CD4-positive, alpha-beta T cell (primary cell): ENCODE measurements around the gene PTPRN2. TPM values are rescaled to one million over a fixed set of nuclear protein-coding genes. Genes with fewer than 3 reads are reported as not detected.
A peak's percentile ranks its signal among the peaks of the same experiment; 100 is the strongest.

Source experiments
- ATAC-seq: fragments of 200-7000 bp; cut with Tn5 transposase; one replicate; pipeline ENCODE4 v1.10.0; 2022; ENCODE audit warnings: mild to moderate bottlenecking; ENCODE audit not compliant: poor library complexity
- CTCF ChIA-PET: fragments of 350-600 bp; sonication (Branson Sonifier 250); formaldehyde crosslinking; loops from one replicate; lab custom pipeline; 2021; ENCODE audit warnings: antibody characterized with exemption, inconsistent platforms; lab: Charles Lee
- POLR2A ChIA-PET: fragments of 350-600 bp; sonication (Branson Sonifier 250); formaldehyde crosslinking; loops from one replicate; lab custom pipeline; 2021; ENCODE audit warnings: antibody characterized with exemption, inconsistent platforms; lab: Charles Lee
- DNase-seq, 14 experiments: peaks; one replicate each; pipeline ENCODE4 v3.0.0-alpha.2; 2013 to 2020; ENCODE audit warnings: mixed read lengths in 2 of 14
- H3K27ac ChIP-seq, 2 donors: one replicate each; pipeline versions ENCODE4 v1.5.1 to v1.7.0; 2013; ENCODE audit warnings: low read length in 2 of 2, low read depth in 1 of 2, mild to moderate bottlenecking in 1 of 2
- H3K27me3 ChIP-seq, 2 experiments: 1 replicate in 1 of 2; 2 replicates in 1 of 2; pipeline versions ENCODE4 v1.6.1 to v1.7.0; 2013; ENCODE audit warnings: low read length in 2 of 2, control low read depth in 1 of 2, mild to moderate bottlenecking in 1 of 2, moderate library complexity in 1 of 2; ENCODE audit not compliant: insufficient read depth in 2 of 2, control insufficient read depth in 1 of 2
- H3K36me3 ChIP-seq: one replicate; pipeline ENCODE4 v1.6.1; 2013; ENCODE audit warnings: low read length, control low read depth; ENCODE audit not compliant: insufficient read depth
- H3K4me1 ChIP-seq: one replicate; pipeline ENCODE4 v1.6.1; 2013; ENCODE audit warnings: low read length, control low read depth; ENCODE audit not compliant: insufficient read depth
- H3K4me3 ChIP-seq: one replicate; pipeline ENCODE4 v1.5.1; 2013; ENCODE audit warnings: mild to moderate bottlenecking, low read length, moderate library complexity
- H3K9me3 ChIP-seq, 2 experiments: 1 replicate in 1 of 2; 2 replicates in 1 of 2; pipeline versions ENCODE4 v1.6.1 to v1.7.0; 2013; ENCODE audit warnings: low read length in 2 of 2, mild to moderate bottlenecking in 2 of 2, control low read depth in 1 of 2, moderate library complexity in 1 of 2; ENCODE audit not compliant: control insufficient read depth in 1 of 2, insufficient read depth in 1 of 2
- H3K27ac Mint-ChIP-seq: one replicate; pipeline ENCODE4 v1.8.0; 2020; ENCODE audit warnings: mixed read lengths
- H3K27me3 Mint-ChIP-seq: one replicate; pipeline ENCODE4 v1.8.0; 2021; ENCODE audit warnings: mixed read lengths
- H3K36me3 Mint-ChIP-seq: one replicate; pipeline ENCODE4 v1.8.0; 2021; ENCODE audit warnings: low read depth, mixed read lengths
- H3K4me1 Mint-ChIP-seq: one replicate; pipeline ENCODE4 v1.8.0; 2021; ENCODE audit warnings: low read depth, mixed read lengths
- H3K4me3 Mint-ChIP-seq: one replicate; pipeline ENCODE4 v1.8.0; 2020; ENCODE audit warnings: mild to moderate bottlenecking, mixed read lengths
- H3K9me3 Mint-ChIP-seq: one replicate; pipeline ENCODE4 v1.8.0; 2020; ENCODE audit warnings: mixed read lengths
- CTCF ChIP-seq: fragments of 200-600 bp; IDR thresholded peaks from one replicate; pipeline ENCODE4 v1.8.0; 2022; ENCODE audit warnings: antibody characterized with exemption, mild to moderate bottlenecking
- intact Hi-C, 2 experiments: fragments of 100-400 bp; cut with DNase I in 1 of 2; cut with micrococcal nuclease in 1 of 2; formaldehyde crosslinking; loops; one replicate each; pipeline versions ENCODE4 v1.15.1 to v1.9.0; 2023 to 2025; cut with DNase I, micrococcal nuclease
- total RNA-seq, 174 experiments: library from RNA in 2 of 174; stranded (reverse) in 2 of 174; gene quantifications; one replicate each; pipeline ENCODE4 v1.2.3 and lab custom pipeline; 2021 to 2026

The PTPRN2 gene
- total RNA-seq, 2 experiments from 2014 or later: 0.34 to 0.44 TPM

DNA sequence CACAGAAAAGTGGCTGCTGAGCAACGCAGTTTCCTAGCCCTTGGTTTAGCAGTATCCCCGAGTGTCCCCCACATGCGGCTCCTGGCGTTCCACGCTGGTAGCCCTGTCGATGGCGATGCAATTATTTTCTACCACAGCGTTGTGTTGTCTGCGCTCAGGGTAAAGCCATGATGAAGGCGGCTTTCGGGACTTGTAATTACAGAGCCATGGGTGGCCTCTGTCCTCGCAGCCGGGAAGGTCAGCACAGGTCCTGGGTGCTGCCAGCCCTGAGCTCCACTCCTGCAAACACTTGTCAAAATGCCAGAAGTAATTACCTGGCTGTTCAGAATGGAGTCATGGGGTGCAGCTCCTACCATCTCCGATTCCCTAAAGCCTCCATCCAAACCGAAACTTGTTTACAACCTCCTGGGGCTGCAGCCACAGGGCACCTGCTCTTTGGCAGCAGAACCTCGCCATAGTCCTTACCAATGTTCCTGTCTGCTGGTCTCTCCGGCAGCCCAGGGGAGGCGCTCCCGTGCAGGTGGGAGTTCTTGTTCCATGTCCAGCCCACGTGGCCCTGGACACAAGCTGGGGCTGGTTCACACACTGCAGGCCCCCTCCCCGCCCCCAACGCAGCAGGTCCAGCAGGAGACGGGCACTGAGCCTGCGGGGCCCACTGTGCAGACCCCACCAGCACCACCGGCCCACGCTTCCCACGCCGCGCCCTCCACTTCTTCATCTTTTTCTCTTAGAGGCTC lies 512.6 kb downstream of the PTPRN2 start:
- no peaks in the 10 kb centered on the region for H3K36me3 ChIP-seq
- Mint-ChIP-seq H3K4me3 (no peak overlapping the region), H3K27ac (no peak overlapping the region), H3K36me3 (no peaks in the 10 kb centered on the region), H3K4me1 (no peaks in the 10 kb centered on the region), H3K27me3 (peaks cover 6% of the 10 kb centered on the region), H3K9me3 (peaks cover 2% of the 10 kb centered on the region)
- no peak overlapping the region for H3K27ac ChIP-seq
- intact Hi-C loops: no loop called here
- POLR2A ChIA-PET: no interaction called here
- DNase-seq (no peak), ATAC-seq (no peak)
- no peaks in the 10 kb centered on the region for H3K27me3 ChIP-seq
- H3K9me3 ChIP-seq: peaks cover 0 to 53% of the 10 kb centered on the region in 2 experiments
- no peak for TF ChIP-seq CTCF
- CTCF ChIA-PET: no interaction called here
- H3K4me3 ChIP-seq: no peak overlapping the region
- H3K4me1 ChIP-seq: no peaks in the 10 kb centered on the region

DNA sequence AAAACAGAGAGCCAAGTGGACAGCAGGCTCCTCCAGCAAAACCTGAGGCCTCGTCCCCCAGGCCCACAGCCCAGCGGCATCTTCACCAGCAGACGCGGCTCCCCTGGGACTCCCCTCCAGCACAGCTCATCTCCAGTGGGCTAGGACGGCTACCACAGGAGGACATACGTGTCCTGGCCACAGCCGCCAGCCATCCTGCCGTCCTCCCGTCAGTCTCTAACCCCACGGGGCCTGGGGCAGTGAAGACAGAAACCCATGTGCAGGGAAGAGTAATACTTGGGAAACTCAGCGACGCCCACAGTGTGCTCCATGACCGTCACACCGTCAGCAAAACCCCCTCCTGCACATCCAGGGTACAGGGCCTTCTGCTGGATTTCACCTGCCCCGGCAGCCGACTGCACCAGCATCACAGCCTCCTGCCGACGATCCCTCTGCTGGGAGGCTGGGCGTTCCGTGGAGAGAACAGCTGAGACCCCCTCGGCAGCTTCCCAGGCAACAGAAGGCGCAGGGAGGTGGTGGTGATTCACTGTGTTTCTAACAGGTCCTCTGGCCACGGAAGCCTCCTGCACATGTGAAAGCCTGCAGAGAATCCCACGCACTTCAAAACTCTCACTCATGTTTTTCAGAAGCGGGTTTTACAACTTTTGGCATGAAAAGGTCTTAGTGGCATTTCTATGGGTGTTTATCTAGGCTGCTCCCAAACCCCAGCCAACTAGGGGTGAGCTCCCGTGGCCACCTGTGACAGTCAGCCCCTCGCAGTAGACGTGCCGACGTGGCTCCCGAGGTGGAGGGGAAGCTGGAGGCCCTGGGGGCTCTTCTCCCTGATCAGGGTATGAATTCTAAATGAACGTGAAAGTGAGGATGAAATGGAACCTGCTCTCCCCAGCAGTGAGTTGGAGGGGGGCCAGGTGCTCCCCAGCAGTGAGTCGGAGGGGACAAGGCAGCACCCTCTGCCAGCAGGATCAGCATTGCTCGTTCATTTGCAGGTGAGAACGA lies 513.5 kb downstream of the PTPRN2 start:
- TF ChIP-seq CTCF: no peak
- Histone ChIP-seq H3K4me3 (no peak overlapping the region), H3K27ac (no peak overlapping the region), H3K27me3 (peaks cover 0 to 2% of the 10 kb centered on the region in 2 experiments), H3K4me1 (no peaks in the 10 kb centered on the region), H3K36me3 (no peaks in the 10 kb centered on the region), H3K9me3 (peaks cover 0 to 54% of the 10 kb centered on the region in 2 experiments)
- intact Hi-C loops: no loop called here
- ChIA-PET CTCF (no interaction called here), POLR2A (no interaction called here)
- H3K27me3 Mint-ChIP-seq: peaks cover 6% of the 10 kb centered on the region
- H3K27ac Mint-ChIP-seq: no peak overlapping the region
- H3K36me3 Mint-ChIP-seq: no peaks in the 10 kb centered on the region
- peaks cover 4% of the 10 kb centered on the region for H3K9me3 Mint-ChIP-seq
- no peak overlapping the region for H3K4me3 Mint-ChIP-seq
- peak in 1 of 14 experiments; percentile 29 for DNase-seq
- no peaks in the 10 kb centered on the region for H3K4me1 Mint-ChIP-seq
- ATAC-seq: no peak

- intact Hi-C loops: no loop called here
- POLR2A ChIA-PET: no interaction called here
Observed at GRCh38 chr7:158072991-158073730, 514.5 kb downstream of the PTPRN2 start.

More at GRCh38 chr7:158072991-158073730, 514.5 kb downstream of the PTPRN2 start:
- TF ChIP-seq CTCF: no peak
- Histone ChIP-seq H3K27ac (no peak overlapping the region), H3K27me3 (peaks cover 0 to 2% of the 10 kb centered on the region in 2 experiments), H3K36me3 (no peaks in the 10 kb centered on the region), H3K4me3 (no peak overlapping the region), H3K9me3 (peaks cover 0 to 57% of the 10 kb centered on the region in 2 experiments), H3K4me1 (no peaks in the 10 kb centered on the region)
- Mint-ChIP-seq H3K4me1 (no peaks in the 10 kb centered on the region), H3K36me3 (no peaks in the 10 kb centered on the region), H3K4me3 (no peak overlapping the region), H3K27me3 (peaks cover 1% of the 10 kb centered on the region), H3K9me3 (peaks cover 4% of the 10 kb centered on the region), H3K27ac (no peak overlapping the region)
- CTCF ChIA-PET: no interaction called here
- no peak for DNase-seq
- no peak for ATAC-seq
